OCI-LY7 (cell line): ENCODE results near the gene ABCB9. TPM values are rescaled to one million over a fixed set of nuclear protein-coding genes. Genes with fewer than 3 reads are reported as not detected.

Source experiments
- BruUV-seq: library from RNA; stranded (reverse); fragments of 400-500 nt; replicated peaks from 2 replicates; lab custom pipeline; 2021; lab: Mats Ljungman, UMichigan
- CTCF ChIA-PET: fragments of 300-600 bp; sonication (Branson Sonifier 250); formaldehyde crosslinking; loops from one replicate; lab custom pipeline; 2022; ENCODE audit warnings: antibody characterized with exemption; ENCODE audit not compliant: unreplicated experiment; lab: Charles Lee
- POLR2A ChIA-PET: fragments of 300-600 bp; sonication (Branson Sonifier 250); formaldehyde crosslinking; loops from one replicate; lab custom pipeline; 2022; ENCODE audit warnings: antibody characterized with exemption; lab: Charles Lee
- DNase-seq: peaks from one replicate; pipeline ENCODE4 v3.0.0-alpha.2; 2015; ENCODE audit warnings: low spot score
- H2AFZ ChIP-seq: fragments of 200-600 bp; sonication (generic), shearing (Covaris generic); 2 replicates; pipeline ENCODE4 v1.6.1; 2014; ENCODE audit warnings: mild to moderate bottlenecking, antibody characterized with exemption, low read length, moderate library complexity
- H3K27ac ChIP-seq: fragments of 200-600 bp; sonication (generic); 2 replicates; pipeline ENCODE4 v1.5.1; 2014; ENCODE audit warnings: mixed run types, low read depth, mild to moderate bottlenecking, moderate library complexity, low read length, inconsistent platforms; ENCODE audit not compliant: poor library complexity, severe bottlenecking
- H3K36me3 ChIP-seq: fragments of 200-600 bp; sonication (generic); 2 replicates; pipeline ENCODE4 v1.6.1; 2014; ENCODE audit warnings: mild to moderate bottlenecking, antibody characterized with exemption, low read length, moderate library complexity, mixed read lengths; ENCODE audit not compliant: insufficient read depth
- H3K4me1 ChIP-seq: fragments of 200-600 bp; sonication (generic); 2 replicates; pipeline ENCODE4 v1.5.1; 2014; ENCODE audit warnings: mild to moderate bottlenecking, low read length; ENCODE audit not compliant: insufficient read depth, poor library complexity, severe bottlenecking
- H3K4me2 ChIP-seq: fragments of 200-600 bp; sonication (generic); 2 replicates; pipeline ENCODE4 v1.6.1; 2014; ENCODE audit warnings: mild to moderate bottlenecking, low read length
- H3K4me3 ChIP-seq: fragments of 200-600 bp; sonication (generic); 2 replicates; pipeline ENCODE4 v1.5.1; 2014; ENCODE audit warnings: mild to moderate bottlenecking, low read depth, low read length; ENCODE audit not compliant: poor library complexity, severe bottlenecking
- H3K79me2 ChIP-seq: fragments of 200-600 bp; sonication (generic); 2 replicates; pipeline ENCODE4 v1.6.1; 2016; ENCODE audit warnings: low read depth, mild to moderate bottlenecking, low read length, moderate library complexity, mixed read lengths; ENCODE audit not compliant: insufficient read depth
- H3K9me2 ChIP-seq: fragments of 200-600 bp; sonication (generic); 2 replicates; pipeline ENCODE4 v1.6.1; 2016; ENCODE audit warnings: mild to moderate bottlenecking, low read length, mixed read lengths; ENCODE audit not compliant: insufficient read depth
- H3K9me3 ChIP-seq: fragments of 200-600 bp; sonication (generic); 2 replicates; pipeline ENCODE4 v1.6.1; 2014; ENCODE audit warnings: mild to moderate bottlenecking, mixed run types, low read length, mixed read lengths
- H4K20me1 ChIP-seq: fragments of 200-600 bp; sonication (generic); 2 replicates; pipeline ENCODE4 v1.6.1; 2014; ENCODE audit warnings: mild to moderate bottlenecking, antibody characterized with exemption, low read length, moderate library complexity, mixed read lengths; ENCODE audit not compliant: insufficient read depth
- EZH2phosphoT487 ChIP-seq: fragments of 200-600 bp; sonication (generic); IDR thresholded peaks from 2 replicates; pipeline ENCODE4 v1.6.1; 2018; ENCODE audit warnings: low read depth, borderline replicate concordance, mild to moderate bottlenecking, mixed run types, antibody characterized with exemption, low read length, moderate library complexity, mixed read lengths
- intact Hi-C: fragments of 100-400 bp; cut with micrococcal nuclease; formaldehyde crosslinking; loops from one replicate; pipeline ENCODE4 v1.10.0; 2022; ENCODE audit not compliant: unreplicated experiment
- total RNA-seq, 2 experiments: library from RNA; depleted of rRNA in 1 of 2; stranded (reverse); fragments of >200 nt in 1 of 2; shearing (Covaris generic) in 1 of 2; gene quantifications; 2 replicates each; pipeline ENCODE4 v1.2.3, GENCODE V29; 2014 to 2022
- TF ChIP-seq, protein P1 (sequence below): fragments of 200-600 bp; sonication (generic); conservative IDR thresholded peaks from 2 replicates; pipeline ENCODE4 v1.5.1; 2014; ENCODE audit warnings: mild to moderate bottlenecking, antibody characterized with exemption, low read length, moderate library complexity, mixed read lengths

The ABCB9 gene
- total RNA-seq, 2 experiments from 2014 or later = 4.0 to 7.9 TPM

DNA sequence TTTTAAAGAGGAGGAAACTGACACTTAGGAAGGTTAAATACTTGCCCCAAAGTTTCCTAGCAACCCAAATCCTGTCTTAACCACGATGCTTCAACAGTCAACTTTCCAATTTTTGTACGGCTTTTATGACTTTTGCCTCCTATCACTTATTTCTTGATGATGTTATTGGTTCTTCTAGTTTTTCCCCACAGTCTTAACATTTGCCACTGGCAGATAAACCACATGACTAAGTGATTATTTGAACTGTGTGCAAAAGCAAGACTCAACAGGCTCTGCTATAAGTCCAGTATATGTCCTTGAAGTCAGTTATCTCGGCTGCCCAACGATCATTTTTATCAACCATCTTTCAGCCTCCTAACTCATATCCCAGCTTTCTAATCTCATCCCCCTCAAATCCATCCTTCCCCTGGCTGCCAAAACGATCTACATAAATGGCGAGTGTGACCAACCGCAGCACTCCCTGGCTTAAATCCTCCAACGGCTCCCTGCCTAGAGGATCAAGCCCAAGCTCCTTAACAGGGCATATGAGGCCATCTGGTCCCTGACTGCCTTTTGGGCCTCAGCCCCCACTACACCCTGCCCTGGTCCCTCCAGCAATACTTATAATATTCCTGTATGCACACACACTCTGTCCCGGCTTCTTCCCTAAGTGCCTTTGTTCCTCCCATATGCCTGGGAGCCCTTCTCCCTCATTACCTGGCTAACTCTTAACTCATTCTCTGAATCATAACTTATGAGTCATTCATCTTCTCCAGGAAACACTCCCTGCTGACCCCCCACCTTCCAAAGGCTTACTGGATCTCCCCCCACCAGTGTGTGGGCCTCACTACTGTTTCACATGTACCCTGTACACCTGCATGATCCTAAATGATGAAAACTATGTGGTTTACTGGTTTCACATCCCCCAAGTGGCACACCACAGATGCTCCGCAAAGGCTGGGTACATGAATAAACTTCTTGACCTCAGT lies 79.1 kb downstream of the ABCB9 start:
- H2AFZ ChIP-seq = peak overlapping the region; percentile 58; the same call in 1 of the 2 replicates
- H3K4me1 ChIP-seq = peaks cover 56% of the 10 kb centered on the region
- H3K9me2 ChIP-seq = no peaks in the 10 kb centered on the region
- no peaks in the 10 kb centered on the region for H3K36me3 ChIP-seq
- ChIA-PET CTCF (interaction anchor here (0.6 kb wide), 1 partner anchor 91 kb away, joined by 3 read pairs; no protein-coding TSS in a partner anchor), POLR2A (interaction anchor here (0.5 to 2.3 kb wide), 7 partner anchors 11 to 342 kb away, joined by 3 to 22 read pairs (median 4); no protein-coding TSS in a partner anchor)
- H3K79me2 ChIP-seq = no peaks in the 10 kb centered on the region
- intact Hi-C loops = loop anchor here (10.0 kb wide), 1 partner anchor 348 kb away; the partner anchor contains the start of genes MPHOSPH9 and MTRFR
- no peaks in the 10 kb centered on the region for H4K20me1 ChIP-seq
- peak overlapping the region; percentile 69 for H3K4me2 ChIP-seq
- BruUV-seq = no TSS peak
- peak overlapping the region; percentile 52 for H3K4me3 ChIP-seq
- no peak for TF ChIP-seq EZH2phosphoT487
- TF ChIP-seq, protein P1, sequence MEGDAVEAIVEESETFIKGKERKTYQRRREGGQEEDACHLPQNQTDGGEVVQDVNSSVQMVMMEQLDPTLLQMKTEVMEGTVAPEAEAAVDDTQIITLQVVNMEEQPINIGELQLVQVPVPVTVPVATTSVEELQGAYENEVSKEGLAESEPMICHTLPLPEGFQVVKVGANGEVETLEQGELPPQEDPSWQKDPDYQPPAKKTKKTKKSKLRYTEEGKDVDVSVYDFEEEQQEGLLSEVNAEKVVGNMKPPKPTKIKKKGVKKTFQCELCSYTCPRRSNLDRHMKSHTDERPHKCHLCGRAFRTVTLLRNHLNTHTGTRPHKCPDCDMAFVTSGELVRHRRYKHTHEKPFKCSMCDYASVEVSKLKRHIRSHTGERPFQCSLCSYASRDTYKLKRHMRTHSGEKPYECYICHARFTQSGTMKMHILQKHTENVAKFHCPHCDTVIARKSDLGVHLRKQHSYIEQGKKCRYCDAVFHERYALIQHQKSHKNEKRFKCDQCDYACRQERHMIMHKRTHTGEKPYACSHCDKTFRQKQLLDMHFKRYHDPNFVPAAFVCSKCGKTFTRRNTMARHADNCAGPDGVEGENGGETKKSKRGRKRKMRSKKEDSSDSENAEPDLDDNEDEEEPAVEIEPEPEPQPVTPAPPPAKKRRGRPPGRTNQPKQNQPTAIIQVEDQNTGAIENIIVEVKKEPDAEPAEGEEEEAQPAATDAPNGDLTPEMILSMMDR = no peak
- peak overlapping the region; percentile 79 for H3K27ac ChIP-seq
- no peaks in the 10 kb centered on the region for H3K9me3 ChIP-seq
- peak; percentile 90 for DNase-seq

DNA sequence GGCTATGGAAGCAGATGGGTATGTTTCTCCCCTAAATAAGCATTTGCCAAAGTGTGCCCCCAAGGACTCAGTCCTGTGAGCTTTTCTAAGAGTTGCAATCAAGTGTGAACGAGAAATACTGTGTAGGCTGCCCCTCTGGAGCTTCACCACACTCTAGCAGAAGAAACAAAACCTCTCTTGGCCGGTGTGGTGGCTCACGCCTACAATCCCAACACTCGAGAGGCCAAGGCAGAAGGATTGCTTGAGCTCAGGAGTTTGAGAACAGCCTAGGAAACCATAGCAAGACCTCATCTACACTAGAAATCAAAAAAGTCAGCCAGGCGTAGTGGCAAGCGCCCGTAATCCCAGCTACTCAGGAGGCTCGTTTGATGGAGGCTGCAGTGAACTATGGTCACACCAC lies 80.1 kb downstream of the ABCB9 start:
- no TSS peak for BruUV-seq
- H3K4me2 ChIP-seq = peak overlapping the region; percentile 69
- no peaks in the 10 kb centered on the region for H3K36me3 ChIP-seq
- no peaks in the 10 kb centered on the region for H3K9me2 ChIP-seq
- no peaks in the 10 kb centered on the region for H4K20me1 ChIP-seq
- CTCF ChIA-PET = no interaction called here
- peaks cover 59% of the 10 kb centered on the region for H3K4me1 ChIP-seq
- POLR2A ChIA-PET = interaction anchor here (0.5 to 2.3 kb wide), 2 partner anchors 14 to 23 kb away, joined by 4 to 6 read pairs; no protein-coding TSS in a partner anchor
- H3K9me3 ChIP-seq = no peaks in the 10 kb centered on the region
- H3K79me2 ChIP-seq = no peaks in the 10 kb centered on the region
- H3K27ac ChIP-seq = no peak overlapping the region
- H3K4me3 ChIP-seq = no peak overlapping the region
- intact Hi-C loops = loop anchor here (10.0 kb wide), 1 partner anchor 349 kb away; the partner anchor contains the start of genes MPHOSPH9 and MTRFR
- TF ChIP-seq, protein P1 = no peak
- no peak for TF ChIP-seq EZH2phosphoT487
- no peak overlapping the region for H2AFZ ChIP-seq
- DNase-seq = no peak
